Germinal center (tissue), 1 donor: Measurements from ENCODE around the gene RICTOR.
"Not testable (repeated sequence)": the region's sequence is repeated elsewhere in the genome, so short reads cannot be mapped to it uniquely, and the experiment has no call there.

ENCODE experiments used
- DNase-seq: peaks from one replicate; pipeline ENCODE4 v3.0.0; 2012; ENCODE audit warnings: mixed read lengths, low spot score

Gene RICTOR

GRCh38 chr5:39055027-39055767, 19.0 kb downstream of the RICTOR start:
- DNase-seq: no peak

- no peak for DNase-seq
Measured at GRCh38 chr5:39053189-39053588, 21.0 kb downstream of the RICTOR start.

GRCh38 chr5:39052141-39052540, 22.1 kb downstream of the RICTOR start:
- DNase-seq: no peak

- no peak for DNase-seq
Measured at GRCh38 chr5:39049315-39049714, 24.9 kb downstream of the RICTOR start.

- DNase-seq: no peak
Measured at GRCh38 chr5:39040875-39041274, 33.3 kb downstream of the RICTOR start.

- not testable (repeated sequence) for DNase-seq
Measured at GRCh38 chr5:39034493-39034892, 39.7 kb downstream of the RICTOR start.

- no peak for DNase-seq
Measured at GRCh38 chr5:39031041-39031440, 43.2 kb downstream of the RICTOR start.

DNA sequence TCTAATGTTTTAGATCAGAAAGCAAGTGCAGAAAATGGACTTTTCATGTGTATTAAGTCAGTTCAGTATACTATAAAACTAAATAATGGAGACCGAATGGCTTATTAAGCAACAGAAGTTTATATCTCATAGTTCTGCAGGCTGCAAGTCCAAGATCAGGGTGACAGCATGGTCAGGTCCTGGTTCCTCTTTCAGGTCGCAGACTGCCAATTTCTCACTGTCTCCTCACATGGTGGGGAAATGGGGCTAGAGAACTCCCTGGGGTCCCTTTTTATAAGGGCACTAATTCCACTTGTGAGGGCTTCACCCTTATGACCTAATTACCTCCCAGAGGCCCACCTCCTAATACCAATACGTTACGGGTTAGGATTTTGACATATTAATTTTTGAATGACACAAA, 48.7 kb downstream of the RICTOR start:
- no peak for DNase-seq

- no peak for DNase-seq
Measured at GRCh38 chr5:39024884-39025283, 49.3 kb downstream of the RICTOR start.

GRCh38 chr5:39024005-39024404, 50.2 kb downstream of the RICTOR start:
- DNase-seq: no peak

DNA sequence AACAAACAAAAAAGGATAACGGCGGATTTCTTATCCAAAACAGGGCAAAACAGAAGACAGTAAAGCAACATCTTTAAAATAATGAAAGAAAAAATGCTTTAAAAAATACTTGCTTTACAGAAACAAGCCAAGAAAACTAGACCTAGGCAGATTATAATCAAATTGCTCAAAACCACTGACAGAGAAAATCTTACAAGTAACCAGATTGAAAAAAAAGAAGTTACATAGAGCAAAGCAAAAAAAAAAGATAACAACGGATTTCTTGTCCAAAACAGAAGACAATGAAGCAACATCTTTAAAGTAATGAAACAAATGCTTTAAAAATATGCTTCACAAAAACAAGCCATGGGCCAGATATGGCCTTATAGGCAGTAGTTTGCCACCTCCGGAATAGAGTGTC, 51.1 kb downstream of the RICTOR start:
- DNase-seq: no peak

- DNase-seq: no peak
Measured at GRCh38 chr5:39022151-39022550, 52.0 kb downstream of the RICTOR start.

DNA sequence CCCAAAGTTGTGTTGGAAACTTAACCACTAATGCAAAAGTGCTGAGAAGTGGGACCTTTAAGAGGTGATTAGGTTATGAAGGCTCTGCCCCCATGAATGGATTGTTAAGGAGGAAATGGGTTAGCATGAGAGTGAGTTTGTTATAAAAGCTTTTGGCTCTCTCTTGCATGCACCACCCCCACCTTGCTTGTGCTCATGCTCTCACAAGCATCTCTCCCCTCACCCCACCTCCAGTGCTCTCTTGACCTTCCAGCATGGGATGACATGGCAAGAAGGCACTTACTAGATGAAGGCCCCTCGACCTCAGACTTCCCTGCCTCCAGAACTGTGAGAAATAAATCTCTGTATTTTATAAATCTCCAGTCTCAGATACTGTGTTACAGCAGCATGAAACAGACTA, 52.8 kb downstream of the RICTOR start:
- no peak for DNase-seq

- DNase-seq: no peak
Measured at GRCh38 chr5:39020458-39020857, 53.7 kb downstream of the RICTOR start.

DNA sequence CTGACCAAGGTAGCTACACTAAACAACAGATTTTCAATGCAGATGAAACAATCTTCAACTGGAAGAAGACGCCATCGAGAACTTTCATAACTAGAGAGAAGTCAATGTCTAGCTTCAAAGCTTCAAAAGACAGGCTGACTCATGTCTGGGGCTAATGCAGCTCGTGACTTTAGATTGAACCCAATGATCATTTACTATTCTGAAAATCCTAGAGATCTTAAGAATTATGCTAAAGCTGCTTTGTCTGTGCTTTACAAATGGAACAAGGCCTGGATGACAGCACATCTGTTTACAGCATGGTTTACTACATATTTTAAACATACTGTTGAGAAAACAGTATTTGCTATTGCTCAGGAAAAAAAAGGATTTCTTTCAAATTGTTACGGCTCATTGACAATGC, 54.9 kb downstream of the RICTOR start:
- no peak for DNase-seq

- no peak for DNase-seq
Measured at GRCh38 chr5:39017504-39017903, 56.7 kb downstream of the RICTOR start.

- no peak for DNase-seq
Measured at GRCh38 chr5:39016587-39017275, 57.5 kb downstream of the RICTOR start.

DNA sequence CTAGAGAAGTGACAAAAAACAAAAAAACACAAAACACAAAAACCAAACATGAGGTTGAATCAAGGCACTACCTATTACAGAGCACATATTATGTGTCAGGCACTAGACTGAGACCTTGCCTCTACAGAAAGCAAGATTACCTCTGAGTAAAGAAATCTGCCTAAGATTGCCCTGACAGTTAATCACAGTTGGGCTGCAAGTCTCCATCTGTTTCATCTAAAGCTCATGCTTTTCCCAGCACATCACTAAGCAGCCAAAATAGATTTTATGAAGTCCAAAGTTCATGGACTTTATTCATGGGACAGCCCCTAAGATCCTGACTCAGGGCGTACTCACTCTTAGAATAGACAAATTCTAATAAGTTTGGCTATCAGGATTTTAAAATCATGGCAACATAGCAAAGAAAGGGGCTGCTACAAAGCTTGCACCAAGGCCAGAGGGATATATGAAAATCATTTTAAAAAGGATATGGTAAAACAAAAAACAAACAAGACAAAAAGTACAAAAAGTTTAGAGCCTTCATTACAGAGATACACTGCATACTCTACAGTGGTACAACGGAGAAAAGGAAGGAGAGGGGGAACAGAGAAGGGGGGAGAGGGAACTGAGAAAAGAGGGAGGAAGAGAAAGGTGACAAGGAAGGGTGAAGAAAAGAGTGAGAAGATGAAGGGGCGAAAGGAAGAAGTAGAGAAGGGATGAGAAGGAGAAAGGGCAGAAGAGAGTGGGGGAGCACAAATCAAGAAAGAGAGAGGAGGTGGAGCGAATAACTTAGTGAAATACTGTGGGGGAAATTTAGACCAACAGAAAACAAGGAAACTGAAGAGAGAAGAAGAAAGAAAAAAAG, 58.2 kb downstream of the RICTOR start:
- DNase-seq: no peak

DNA sequence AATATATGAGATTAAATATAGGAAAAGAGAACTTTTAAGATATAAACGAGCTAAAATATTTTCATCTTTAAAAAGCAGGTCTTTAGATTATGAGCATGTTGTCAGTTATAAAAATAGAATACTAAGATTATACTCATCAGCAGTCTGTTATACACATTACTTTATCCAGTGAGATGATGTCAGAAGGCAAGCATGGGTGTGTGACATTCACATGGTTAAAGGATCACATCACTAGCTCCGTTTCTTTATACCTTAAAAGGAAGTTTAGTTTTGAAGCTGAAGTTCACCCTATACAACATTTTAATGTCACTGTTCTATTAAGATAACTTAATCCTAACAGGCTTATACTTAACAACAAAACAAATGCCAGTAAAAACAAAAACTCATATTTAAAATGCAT, 59.6 kb downstream of the RICTOR start:
- DNase-seq: no peak

DNA sequence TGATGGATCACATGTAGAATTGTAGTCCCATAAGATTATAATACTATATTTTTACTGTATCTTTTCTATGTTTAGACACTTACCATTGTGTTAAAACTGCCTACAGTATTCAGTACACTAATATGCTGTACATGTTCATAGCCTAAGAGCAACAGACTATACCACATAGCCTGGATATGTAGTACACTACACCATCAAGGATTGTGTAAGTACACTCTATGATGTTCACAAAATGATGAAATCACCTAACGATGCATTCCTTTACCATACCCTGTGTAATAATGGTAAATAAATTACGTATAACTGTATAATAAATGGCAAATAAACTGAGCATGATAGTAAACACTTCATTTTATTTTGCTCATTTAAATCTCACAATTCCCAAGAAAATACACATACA, 60.3 kb downstream of the RICTOR start:
- DNase-seq: no peak

DNA sequence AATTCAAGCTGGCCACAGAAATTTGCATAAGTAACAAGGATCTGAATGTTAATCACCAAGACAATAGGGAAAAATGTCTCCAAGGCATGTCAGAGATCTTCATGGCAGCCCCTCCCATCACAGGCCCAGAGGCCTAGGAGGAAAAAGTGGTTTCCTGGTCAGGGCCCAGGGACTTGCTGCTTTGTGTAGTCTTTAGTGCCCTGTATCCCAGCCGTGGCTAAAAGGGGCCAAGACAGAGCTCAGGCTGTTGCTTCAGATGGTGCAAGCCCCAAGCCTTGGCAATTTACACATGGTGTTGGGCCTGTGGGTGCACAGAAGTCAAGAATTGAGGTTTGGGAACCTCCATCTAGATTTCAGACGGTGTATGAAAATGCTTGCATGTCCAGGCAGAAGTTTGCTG, 63.2 kb downstream of the RICTOR start:
- not testable (repeated sequence) for DNase-seq

GRCh38 chr5:39009981-39010380, 64.2 kb downstream of the RICTOR start:
- no peak for DNase-seq

- DNase-seq: no peak
Measured at GRCh38 chr5:39009280-39009679, 64.9 kb downstream of the RICTOR start.
